HG03135 (cell line): ENCODE data around the gene ITGAX.

ENCODE experiments used
- ATAC-seq: cut with Tn5 transposase; IDR thresholded peaks from one replicate; pipeline ENCODE4 v1.9.1; 2021; ENCODE audit warnings: mild to moderate bottlenecking, moderate library complexity; ENCODE audit not compliant: unreplicated experiment

ITGAX gene

DNA sequence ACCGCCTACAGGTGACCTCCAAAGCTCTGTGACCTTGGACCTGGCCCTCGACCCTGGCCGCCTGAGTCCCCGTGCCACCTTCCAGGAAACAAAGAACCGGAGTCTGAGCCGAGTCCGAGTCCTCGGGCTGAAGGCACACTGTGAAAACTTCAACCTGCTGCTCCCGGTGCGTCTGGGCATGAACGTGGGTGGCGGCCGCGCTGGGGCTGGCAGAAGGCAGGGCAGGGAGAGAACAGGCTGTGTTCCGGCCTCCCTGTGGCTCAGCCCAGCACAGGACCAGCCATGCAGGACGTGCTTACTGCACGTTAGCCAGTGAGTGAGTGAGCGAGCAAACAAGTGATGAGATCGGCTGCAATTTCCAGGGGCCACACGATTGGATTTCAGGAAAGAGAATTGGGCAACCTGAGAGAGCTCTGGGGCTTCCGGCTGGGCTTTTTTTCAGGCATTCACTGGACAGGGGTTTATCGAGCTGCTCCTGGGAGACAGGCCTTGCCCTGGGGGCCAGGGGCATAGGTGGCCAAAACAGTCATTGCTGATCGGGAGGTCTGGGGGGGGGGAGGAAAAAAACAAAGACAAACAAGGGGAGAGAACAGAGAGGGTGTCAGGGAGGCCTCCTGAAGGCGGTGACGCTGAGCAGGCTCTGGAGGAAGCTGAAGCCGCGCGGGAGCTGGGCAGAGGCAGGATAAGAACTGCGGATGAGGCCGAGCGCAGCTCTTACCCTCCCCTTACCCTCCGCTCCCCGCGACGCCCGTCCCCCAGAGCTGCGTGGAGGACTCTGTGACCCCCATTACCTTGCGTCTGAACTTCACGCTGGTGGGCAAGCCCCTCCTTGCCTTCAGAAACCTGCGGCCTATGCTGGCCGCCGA, 16.9 kb downstream of the ITGAX start:
- ATAC-seq = no peak

DNA sequence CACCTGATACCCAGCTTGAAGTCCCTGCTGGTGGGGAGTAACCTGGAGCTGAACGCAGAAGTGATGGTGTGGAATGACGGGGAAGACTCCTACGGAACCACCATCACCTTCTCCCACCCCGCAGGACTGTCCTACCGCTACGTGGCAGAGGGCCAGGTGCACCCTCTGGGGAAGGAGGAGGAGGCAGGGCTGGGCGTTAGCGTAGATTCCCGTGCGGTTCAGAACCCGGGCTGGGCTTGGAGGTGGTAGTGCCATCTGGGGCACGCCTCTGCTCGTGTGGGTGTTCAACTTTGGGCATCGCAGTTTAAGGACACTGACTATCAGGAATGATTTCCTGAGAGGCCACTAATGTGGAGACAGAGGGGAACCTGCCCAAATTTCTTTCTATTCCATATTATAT, 18.3 kb downstream of the ITGAX start:
- ATAC-seq = no peak

DNA sequence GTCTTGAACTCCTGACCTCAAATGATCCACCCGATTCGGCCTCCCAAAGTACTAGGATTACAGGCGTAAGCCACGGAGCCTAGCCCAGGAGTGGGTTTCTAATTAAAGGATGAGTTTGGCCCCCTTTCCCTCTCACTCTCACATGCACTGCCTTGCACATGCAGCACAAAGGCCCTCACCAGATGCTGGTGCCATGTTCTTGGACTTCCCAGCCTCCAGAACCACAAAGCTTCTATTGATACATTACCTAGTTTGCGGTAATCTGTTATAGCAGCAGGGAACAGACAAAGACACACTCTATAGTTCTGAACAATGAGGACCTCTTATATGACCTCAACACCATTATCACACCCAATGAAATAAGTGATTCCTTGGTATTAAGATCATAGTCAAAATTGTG, 20.3 kb downstream of the ITGAX start:
- ATAC-seq = no peak

DNA sequence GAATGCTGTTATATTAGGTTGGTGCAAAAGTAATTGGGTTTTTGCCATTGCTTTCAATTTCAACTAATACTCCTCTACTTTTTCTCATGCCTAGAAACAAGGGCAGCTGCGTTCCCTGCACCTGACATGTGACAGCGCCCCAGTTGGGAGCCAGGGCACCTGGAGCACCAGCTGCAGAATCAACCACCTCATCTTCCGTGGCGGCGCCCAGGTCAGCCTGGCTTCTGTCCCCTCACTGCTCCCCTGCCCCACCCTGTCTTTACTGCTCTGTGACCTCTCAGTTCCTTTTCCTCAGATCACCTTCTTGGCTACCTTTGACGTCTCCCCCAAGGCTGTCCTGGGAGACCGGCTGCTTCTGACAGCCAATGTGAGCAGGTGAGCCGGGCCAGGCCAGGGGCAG, 21.7 kb downstream of the ITGAX start:
- no peak for ATAC-seq

DNA sequence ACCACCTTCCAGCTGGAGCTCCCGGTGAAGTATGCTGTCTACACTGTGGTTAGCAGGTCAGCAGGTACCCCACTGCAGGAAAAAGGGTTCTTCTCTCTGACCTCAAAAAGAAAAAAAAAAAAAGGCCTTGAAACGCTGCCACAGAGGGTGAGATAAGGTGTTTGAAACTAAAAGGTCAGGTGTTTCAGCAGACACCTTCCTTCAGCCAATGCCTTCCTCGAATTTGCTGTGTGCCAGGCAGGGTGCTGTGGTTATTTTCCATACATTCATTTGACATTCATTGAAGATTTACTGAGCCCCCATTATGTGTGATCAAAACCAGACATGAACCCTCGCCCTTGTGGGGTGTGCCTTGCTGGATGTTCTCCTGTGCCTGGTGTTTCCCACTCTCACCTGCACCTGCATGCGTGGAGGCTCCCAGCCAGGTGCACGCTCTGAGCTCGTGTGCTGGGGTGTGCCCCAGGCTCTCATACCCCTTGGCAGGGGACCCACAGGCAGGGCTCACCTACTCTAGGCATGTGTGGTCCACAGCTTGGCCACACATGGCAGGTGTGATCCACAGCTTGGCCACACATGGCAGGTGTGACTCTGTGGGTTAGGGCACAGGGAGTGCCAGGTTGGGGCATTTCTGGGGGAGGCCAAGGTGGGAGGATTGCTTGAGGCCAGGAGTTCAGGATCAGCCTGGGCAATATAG, 22.4 kb downstream of the ITGAX start:
- no peak for ATAC-seq

DNA sequence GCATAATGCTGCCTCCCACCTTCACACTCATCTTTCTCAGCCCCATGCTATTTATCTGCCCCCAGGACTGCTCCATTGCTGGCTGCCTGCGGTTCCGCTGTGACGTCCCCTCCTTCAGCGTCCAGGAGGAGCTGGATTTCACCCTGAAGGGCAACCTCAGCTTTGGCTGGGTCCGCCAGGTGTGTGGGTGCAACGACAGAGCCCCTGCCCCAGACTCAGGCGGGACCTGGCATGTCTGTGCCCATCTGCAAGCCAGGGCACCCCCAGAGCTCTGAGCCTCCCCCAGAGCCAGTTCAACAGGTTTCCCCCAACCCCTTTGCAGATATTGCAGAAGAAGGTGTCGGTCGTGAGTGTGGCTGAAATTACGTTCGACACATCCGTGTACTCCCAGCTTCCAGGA, 25.2 kb downstream of the ITGAX start:
- ATAC-seq = no peak

DNA sequence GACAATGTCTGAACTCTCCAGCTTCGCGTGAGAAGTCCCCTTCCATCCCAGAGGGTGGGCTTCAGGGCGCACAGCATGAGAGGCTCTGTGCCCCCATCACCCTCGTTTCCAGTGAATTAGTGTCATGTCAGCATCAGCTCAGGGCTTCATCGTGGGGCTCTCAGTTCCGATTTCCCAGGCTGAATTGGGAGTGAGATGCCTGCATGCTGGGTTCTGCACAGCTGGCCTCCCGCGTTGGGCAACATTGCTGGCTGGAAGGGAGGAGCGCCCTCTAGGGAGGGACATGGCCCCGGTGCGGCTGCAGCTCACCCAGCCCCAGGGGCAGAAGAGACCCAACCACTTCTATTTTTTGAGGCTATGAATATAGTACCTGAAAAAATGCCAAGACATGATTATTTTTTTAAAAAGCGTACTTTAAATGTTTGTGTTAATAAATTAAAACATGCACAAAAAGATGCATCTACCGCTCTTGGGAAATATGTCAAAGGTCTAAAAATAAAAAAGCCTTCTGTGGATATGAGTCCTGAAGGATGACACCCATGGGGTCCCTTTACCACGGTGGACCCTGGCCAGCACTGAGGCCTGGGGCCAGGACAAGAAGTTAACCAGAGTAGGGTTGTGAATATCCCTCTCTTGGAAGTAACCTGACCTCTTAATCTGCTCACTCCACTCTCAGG, 27.6 kb downstream of the ITGAX start:
- ATAC-seq = no peak

DNA sequence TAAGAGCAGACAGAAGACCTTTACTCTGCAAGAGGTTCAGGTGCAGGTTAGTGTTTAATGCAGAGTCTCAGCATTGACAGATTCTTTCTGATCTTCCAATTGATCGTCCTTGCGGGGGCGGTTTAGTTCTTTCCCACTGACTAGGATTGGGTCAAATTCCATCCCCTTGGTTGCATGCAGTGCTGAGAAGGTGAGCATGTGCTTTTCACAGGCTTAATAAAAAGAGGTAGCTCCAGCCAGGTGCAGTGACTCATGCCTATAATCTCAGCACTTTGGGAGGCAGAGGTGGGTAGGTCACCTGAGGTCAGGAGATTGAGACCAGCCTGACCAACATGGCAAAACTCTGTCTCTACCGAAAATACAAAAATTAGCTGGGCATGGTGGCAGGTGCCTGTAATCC, 30.7 kb downstream of the ITGAX start:
- no peak for ATAC-seq

DNA sequence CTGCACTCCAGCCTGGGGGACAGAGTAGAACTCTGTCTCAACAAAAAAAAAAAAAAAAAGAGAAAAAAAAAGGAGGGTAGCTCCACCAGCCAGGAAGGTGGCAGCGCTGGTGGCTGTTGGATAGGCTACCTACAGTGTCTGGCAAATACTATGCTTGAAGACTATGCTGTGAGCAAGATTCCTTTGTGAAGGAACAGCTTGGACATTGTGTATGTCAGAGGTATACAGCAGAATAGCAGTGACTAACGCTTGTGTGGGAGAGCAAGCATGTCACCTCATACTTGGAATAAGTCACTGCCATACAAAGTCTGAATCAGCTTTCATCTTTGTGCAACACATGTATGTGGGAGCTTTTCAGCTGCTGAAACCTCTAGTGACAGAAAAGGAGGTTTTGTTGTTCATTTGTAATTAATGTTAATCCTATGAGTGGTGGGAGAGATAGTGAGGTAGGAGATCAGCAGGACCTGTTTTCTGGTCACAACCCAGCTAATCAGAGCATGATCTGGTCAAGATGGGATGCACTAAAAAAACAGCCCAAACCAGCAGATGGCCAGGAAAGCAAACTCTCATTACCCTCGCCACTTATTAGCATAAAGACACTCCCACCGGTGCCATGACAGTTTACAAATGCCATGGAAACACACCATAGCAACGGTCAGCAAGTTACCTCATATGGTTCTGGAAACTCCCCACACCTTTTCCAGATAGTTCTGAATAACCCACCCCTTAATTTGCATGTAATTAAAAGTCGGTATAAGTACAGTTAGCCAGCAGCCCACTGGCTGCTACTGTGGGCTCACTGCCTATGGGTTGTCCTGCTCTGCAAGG, 31.4 kb downstream of the ITGAX start:
- ATAC-seq = no peak

DNA sequence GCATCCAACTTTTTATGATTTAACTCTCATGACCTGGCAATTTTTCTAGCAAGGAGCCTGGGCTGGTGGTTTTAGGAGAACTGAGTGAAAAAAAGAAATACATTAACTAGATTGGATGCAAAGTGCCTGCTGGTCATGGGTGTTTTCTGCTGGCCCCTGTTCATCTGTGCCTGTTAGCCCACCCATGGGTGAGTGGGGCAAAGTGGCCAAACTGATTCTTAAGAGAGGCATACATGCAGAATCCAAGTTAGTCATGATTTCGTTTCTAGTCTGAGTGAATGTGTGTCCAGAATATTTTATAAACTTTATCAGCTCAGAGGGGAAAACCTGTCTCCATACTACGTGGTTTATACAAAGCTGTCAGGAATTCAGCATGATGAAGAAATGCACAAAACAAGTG, 33.6 kb downstream of the ITGAX start:
- ATAC-seq = no peak

DNA sequence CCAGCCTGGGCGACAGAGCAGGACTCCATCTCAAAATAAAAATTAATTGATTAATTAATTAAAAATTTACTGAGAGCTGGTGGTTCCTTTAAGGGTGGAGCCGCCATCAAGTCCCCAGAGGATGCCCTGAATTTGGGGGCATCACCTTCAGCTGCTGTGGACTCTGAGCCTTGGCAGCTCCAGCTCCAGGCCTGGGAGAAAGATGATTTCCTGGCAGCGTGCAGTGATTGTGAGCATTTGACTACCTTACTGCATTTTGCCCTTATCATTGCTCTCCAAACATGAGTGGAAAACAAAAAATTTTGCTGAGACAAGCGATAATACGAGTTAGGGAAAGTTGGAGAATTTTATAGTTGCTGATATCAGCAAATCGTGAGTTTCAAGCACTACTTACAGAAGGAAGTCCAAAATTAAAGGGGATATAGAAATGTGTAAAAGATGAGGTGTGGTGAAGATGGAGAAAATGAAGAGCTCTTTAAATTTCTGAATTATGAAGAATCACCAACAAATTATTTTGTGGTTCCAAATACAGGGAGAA, 35.6 kb downstream of the ITGAX start:
- ATAC-seq = no peak

DNA sequence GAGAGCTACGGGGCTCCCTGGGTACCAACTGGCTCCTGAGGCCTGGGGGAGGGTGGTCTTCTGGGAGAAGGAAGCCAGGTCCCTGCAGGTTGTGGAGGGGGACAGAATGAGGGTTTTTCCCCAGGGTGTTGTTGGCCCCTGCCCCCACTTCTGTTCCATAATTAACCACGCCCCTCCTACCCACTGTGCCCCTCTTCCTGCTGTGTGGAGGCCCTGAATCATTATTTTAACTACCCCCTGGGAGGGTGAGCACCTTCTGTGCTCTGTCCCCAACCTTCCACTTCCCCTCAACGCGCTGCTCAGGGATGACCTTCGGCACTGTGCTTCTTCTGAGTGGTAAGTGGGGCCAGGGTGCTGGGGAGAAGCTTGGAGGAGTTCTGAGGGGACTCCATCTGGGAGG, 38.1 kb downstream of the ITGAX start, which contains the start of gene ITGAD:
ITGAD (plus strand) TSS at position 280 of the 400 bp plus-strand sequence; CDS start at position 306, 26 bp downstream.
- ATAC-seq = no peak

DNA sequence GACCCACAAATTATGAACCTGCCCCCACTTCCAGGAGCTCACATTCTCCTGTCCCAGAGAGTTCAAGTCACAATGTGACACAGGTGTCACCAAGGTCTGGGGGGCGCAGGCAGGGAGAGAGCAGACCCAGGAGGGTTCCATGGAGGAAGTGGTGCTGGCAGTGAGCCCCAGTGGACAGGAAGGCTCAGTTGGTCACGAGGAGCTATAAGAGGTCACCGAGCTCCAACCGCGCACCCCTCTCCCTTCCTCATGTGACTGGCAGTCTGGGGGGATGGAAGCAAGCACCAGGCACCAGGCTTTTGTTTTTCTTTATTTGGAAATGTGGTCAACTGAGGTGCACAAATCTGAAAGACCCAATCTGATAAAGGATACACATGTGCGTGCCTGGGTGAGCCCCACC, 40.7 kb downstream of the ITGAX start:
- ATAC-seq = no peak

DNA sequence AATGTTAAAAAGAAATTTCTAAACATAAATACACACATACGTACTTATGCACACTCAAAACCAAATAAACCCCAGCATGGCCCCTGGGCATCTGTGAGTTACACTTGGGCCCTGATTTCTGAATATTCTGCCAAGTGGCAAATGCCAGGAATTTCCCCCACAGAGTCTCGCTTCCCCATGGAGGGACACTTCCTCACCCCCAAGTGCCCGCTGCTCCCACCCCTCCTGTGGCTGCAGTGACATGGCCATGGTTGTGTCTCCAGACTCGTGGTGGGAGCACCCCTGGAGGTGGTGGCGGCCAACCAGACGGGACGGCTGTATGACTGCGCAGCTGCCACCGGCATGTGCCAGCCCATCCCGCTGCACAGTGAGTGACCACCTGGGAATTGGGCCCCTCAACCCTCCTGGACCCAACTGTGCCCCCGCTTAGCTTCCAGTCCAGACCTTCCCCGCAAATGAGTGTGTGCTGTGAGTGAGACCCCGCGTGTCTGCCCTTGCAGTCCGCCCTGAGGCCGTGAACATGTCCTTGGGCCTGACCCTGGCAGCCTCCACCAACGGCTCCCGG, 42.2 kb downstream of the ITGAX start:
- no peak for ATAC-seq

DNA sequence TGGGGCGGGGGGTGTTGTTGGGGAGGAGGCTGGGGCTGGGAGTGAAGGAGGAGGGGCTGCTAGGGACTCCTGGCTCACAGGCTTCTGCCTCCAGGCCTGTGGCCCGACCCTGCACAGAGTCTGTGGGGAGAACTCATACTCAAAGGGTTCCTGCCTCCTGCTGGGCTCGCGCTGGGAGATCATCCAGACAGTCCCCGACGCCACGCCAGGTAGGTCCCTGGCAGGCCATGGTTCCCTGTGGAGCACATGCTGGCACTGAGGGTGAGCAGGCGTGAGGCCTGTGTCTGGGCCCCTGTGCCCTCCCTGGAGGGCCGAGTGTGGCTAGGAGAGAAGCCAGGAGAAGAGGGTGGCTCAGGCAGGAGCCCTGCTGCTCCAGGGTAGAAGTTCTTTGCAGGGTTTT, 42.7 kb downstream of the ITGAX start:
- no peak for ATAC-seq

DNA sequence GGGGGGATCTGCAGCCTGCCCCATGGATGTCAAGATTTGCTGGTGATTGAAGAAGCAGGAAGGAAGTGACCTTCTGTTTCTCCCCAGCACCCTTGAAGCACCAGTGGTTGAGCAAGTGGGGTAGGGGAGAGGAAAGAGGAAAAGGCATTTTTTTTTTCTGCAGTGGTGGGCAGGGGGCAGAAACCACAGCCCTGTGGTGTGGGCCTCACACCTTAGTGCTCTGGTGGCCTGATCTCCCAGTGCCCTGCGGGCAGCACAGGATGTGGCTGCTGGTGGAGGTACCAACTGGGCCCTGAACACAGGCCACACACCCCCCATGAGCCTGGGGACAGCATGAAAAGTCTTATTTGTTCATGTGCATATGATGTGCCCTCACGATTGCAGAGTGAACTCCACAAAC, 45.2 kb downstream of the ITGAX start:
- ATAC-seq = no peak

DNA sequence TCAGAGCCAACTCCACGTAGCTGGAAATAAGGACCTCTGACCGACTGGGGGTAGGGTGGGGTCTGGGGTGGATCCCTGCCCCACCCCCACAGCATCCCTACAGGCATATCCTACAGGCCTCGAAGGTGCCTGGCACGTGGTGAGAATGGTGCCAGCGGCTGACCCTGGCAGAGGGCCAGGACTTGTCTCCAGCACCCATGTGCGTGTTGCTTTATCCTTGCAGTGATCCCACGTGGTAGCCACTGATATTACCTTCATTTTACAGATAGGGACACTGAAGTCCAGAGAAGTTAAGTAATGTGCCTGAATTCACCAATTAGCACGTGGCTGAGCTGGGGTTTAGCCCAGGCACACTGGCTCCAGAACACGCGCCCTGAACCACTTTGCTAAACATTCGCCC, 46.5 kb downstream of the ITGAX start:
- ATAC-seq = no peak

DNA sequence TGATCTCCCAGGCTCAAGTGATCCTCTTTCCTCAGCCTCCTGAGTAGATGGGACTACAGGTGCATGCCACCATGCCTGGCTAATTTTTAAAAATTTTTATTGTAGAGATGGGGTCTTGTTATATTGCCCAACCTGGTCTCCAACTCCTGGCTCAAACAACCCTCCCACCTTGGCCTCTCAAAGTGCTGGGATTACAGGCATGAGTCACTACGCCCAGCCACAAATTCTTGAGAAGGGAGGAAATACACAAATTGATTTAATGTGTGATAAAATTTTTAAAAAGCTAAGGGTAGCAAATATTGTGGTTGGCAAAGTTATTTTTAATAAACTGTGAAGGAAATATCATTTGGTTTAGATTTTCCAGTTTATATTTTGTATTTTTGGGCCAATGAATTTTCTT, 47.7 kb downstream of the ITGAX start:
- ATAC-seq = no peak

DNA sequence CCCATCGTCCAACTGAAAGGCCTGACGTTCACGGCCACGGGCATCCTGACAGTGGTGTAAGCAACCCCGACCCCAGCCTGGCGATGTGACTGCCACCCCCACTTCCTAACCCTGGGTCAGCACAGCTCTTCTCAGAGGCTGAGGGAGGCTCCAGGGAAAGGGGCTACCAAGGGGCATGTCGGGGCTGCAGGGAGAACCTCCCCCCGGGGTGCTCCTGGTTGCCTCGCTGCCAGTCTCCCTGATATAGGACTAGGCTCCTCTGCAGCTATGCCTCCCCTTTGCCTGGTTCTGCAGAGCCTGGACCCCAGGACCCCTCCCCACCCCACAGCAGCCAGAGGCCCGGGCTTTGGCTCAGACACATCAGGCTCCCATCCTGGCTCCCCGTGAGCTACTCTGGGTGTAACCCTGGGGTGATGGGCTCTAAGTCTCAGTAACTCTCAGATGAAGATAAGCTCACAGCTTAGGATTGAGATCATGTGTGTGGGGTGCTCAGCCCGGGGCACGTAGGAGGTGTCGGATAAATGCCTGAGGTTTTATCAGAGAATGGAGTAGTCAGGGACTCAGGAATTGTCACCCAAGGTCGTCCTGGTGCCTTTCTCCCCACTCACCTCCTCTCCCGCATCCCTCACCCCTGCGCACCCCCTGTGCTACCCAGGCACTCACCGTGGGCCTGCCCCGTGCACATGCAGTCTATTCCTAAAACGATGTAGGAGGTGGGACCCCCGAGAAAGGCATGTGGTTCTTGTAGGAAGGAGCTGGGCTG, 48.8 kb downstream of the ITGAX start:
- no peak for ATAC-seq
